Liver (tissue), 3 donors: ENCODE data around the gene LGALS14.

Experiments
- CTCF ChIP-seq: fragments of 150-350 bp; IDR thresholded peaks from 2 replicates; pipeline ENCODE4 v1.5.1; 2017; ENCODE audit warnings: improper control_type of control experiment, low read depth, low read length; ENCODE audit not compliant: missing input control
- JUND ChIP-seq, 2 donors: IDR thresholded peaks; 2 replicates each; pipeline ENCODE4 v1.6.1; 2016; ENCODE audit warnings: antibody characterized with exemption in 2 of 2
- RAD21 ChIP-seq, 2 donors: IDR thresholded peaks; 2 replicates each; pipeline ENCODE4 v1.6.1; 2016; ENCODE audit warnings: antibody characterized with exemption in 2 of 2, mild to moderate bottlenecking in 2 of 2
- SP1 ChIP-seq: IDR thresholded peaks from 2 replicates; pipeline ENCODE4 v1.6.1; 2018; ENCODE audit warnings: antibody characterized with exemption, mild to moderate bottlenecking
- TF ChIP-seq, protein P1 (sequence below): IDR thresholded peaks from 2 replicates; pipeline ENCODE4 v1.6.1; 2016; ENCODE audit warnings: antibody characterized with exemption
- TF ChIP-seq, protein P2 (sequence below): IDR thresholded peaks from 2 replicates; pipeline ENCODE4 v1.6.1; 2016; ENCODE audit warnings: antibody characterized with exemption, mild to moderate bottlenecking
- donor health status: healthy.
- donor health status: healthy.

- TF ChIP-seq CTCF: no peak
- TF ChIP-seq, protein P1, sequence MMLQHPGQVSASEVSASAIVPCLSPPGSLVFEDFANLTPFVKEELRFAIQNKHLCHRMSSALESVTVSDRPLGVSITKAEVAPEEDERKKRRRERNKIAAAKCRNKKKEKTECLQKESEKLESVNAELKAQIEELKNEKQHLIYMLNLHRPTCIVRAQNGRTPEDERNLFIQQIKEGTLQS: no peak
- no peak for TF ChIP-seq RAD21 (IDR thresholded peaks at IDR 0.05)
- TF ChIP-seq SP1: no peak
- TF ChIP-seq, protein P2, sequence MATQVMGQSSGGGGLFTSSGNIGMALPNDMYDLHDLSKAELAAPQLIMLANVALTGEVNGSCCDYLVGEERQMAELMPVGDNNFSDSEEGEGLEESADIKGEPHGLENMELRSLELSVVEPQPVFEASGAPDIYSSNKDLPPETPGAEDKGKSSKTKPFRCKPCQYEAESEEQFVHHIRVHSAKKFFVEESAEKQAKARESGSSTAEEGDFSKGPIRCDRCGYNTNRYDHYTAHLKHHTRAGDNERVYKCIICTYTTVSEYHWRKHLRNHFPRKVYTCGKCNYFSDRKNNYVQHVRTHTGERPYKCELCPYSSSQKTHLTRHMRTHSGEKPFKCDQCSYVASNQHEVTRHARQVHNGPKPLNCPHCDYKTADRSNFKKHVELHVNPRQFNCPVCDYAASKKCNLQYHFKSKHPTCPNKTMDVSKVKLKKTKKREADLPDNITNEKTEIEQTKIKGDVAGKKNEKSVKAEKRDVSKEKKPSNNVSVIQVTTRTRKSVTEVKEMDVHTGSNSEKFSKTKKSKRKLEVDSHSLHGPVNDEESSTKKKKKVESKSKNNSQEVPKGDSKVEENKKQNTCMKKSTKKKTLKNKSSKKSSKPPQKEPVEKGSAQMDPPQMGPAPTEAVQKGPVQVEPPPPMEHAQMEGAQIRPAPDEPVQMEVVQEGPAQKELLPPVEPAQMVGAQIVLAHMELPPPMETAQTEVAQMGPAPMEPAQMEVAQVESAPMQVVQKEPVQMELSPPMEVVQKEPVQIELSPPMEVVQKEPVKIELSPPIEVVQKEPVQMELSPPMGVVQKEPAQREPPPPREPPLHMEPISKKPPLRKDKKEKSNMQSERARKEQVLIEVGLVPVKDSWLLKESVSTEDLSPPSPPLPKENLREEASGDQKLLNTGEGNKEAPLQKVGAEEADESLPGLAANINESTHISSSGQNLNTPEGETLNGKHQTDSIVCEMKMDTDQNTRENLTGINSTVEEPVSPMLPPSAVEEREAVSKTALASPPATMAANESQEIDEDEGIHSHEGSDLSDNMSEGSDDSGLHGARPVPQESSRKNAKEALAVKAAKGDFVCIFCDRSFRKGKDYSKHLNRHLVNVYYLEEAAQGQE: no peak
- TF ChIP-seq JUND (IDR thresholded peaks at IDR 0.05): no peak
These were observed 33.3 kb upstream of the LGALS14 start for GRCh38 chr19:39670998-39671397.
